Peyer's patch (tissue), 4 donors: Measurements from ENCODE around the gene BRF1.

ENCODE experiments used
- CTCF ChIP-seq, 6 experiments: fragments of 450-650 bp in 4 of 6; fragments of 200-600 bp in 2 of 6; sonication (generic) in 1 of 6; IDR thresholded peaks; one replicate each; pipeline ENCODE4 v1.5.1; 2017 to 2019; ENCODE audit warnings: antibody characterized with exemption in 6 of 6, mild to moderate bottlenecking in 3 of 6, moderate library complexity in 1 of 6
- POLR2A ChIP-seq, 2 donors: fragments of 450-650 bp; IDR thresholded peaks; one replicate each; pipeline ENCODE4 v1.5.1; 2017; ENCODE audit warnings: antibody characterized with exemption in 2 of 2, mild to moderate bottlenecking in 2 of 2, moderate library complexity in 2 of 2

DNA sequence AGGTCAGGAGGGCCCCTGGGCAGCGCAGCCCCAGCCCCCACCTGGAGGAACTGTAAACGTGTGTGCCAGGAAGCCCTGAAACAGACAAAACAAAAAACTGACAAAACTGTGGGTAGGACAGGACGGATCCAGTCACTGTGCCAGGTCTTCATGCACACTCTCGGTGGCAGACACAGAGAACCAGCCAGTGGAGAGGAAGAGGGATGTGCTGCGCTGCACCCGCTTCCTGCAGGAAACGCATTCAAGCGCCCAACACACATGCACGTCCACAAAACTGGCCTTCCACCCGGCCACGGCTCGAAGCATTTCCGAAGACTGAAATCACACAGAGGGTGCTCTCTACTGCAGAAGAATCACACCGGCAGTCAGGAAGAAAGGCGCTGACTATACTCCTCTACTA is 16.9 kb downstream of the BRF1 start:
- no peak for TF ChIP-seq CTCF (IDR thresholded peaks at IDR 0.05)
- TF ChIP-seq POLR2A (IDR thresholded peaks at IDR 0.05), result no peak
